SU-DHL-6 (cell line): ENCODE data around the gene LRP1B.

Experiments
- CTCF ChIP-seq: fragments of 200-600 bp; sonication (generic); IDR thresholded peaks from one replicate; pipeline ENCODE4 v1.5.1; 2017; ENCODE audit warnings: antibody characterized with exemption, mild to moderate bottlenecking, low read length, moderate library complexity; ENCODE audit not compliant: insufficient read depth, poor library complexity, severe bottlenecking
- EZH2phosphoT487 ChIP-seq: fragments of 200-600 bp; sonication (generic), shearing (Covaris generic); conservative IDR thresholded peaks from 2 replicates; pipeline ENCODE4 v1.6.1; 2018; ENCODE audit warnings: mild to moderate bottlenecking, antibody characterized with exemption, low read length, moderate library complexity, mixed read lengths

- no peak for TF ChIP-seq CTCF
- TF ChIP-seq EZH2phosphoT487 = no peak
These were observed 1075.3 kb downstream of the LRP1B start for GRCh38 chr2:141055531-141055930.
